ENCODE data around the gene AGRN.

GRCh38 chr1:973459-974292 is 46.2 kb upstream of the AGRN start:
- TF ChIP-seq, protein P1, sequence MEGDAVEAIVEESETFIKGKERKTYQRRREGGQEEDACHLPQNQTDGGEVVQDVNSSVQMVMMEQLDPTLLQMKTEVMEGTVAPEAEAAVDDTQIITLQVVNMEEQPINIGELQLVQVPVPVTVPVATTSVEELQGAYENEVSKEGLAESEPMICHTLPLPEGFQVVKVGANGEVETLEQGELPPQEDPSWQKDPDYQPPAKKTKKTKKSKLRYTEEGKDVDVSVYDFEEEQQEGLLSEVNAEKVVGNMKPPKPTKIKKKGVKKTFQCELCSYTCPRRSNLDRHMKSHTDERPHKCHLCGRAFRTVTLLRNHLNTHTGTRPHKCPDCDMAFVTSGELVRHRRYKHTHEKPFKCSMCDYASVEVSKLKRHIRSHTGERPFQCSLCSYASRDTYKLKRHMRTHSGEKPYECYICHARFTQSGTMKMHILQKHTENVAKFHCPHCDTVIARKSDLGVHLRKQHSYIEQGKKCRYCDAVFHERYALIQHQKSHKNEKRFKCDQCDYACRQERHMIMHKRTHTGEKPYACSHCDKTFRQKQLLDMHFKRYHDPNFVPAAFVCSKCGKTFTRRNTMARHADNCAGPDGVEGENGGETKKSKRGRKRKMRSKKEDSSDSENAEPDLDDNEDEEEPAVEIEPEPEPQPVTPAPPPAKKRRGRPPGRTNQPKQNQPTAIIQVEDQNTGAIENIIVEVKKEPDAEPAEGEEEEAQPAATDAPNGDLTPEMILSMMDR (IDR thresholded peaks at IDR 0.05), result no peak
- no peak for TF ChIP-seq POLR2A (IDR thresholded peaks at IDR 0.05)
